ENCODE data around the gene PGAP6. TPM values are rescaled to one million over a fixed set of nuclear protein-coding genes. Genes with fewer than 3 reads are reported as not detected.

Gene PGAP6
- total RNA-seq: 10 to 100 TPM; 32.8 to 53.5 (median 46.3) TPM

GRCh38 chr16:381789-382717 lies at the start of gene PGAP6:
PGAP6 (minus strand) TSS chr16:381978; CDS start chr16:381821, 157 bp downstream.
- DNase-seq (ENCODE audit: extremely low spot score): no peak
- Histone ChIP-seq H3K9me3 (no peaks in the 10 kb centered on the region), H3K4me1 (peaks cover 27 to 58% (median 46%) of the 10 kb centered on the region in 4 donors), H3K27me3 (no peaks in the 10 kb centered on the region), H3K27ac (replicated peaks in 1 of 4) (peak within 1 kb of the TSS; percentile 81 to 91 (median 84)), H3K36me3 (peaks cover 4 to 8% (median 6%) of the 10 kb centered on the region in 4 donors), H3K4me3 (peak within 1 kb of the TSS; percentile 68 to 98 (median 94))
- peak in 1 of 2 donors; percentile 62 for TF ChIP-seq POLR2AphosphoS5 (IDR thresholded peaks at IDR 0.05)
- no peak for TF ChIP-seq EP300 (IDR thresholded peaks at IDR 0.05)
- intact Hi-C loops (cut with DNase I): no loop called here
- 0% methylated on average over 10 of the region's 123 CpGs for WGBS

GRCh38 chr16:430904-431303 lies 49.1 kb upstream of the PGAP6 start:
- intact Hi-C loops (cut with DNase I): no loop called here
- 97% methylated on average over 7 of the region's 7 CpGs for WGBS
- peaks cover 0 to 16% (median 5%) of the 10 kb centered on the region in 4 donors for H3K36me3 ChIP-seq
- no peaks in the 10 kb centered on the region for H3K27me3 ChIP-seq
- H3K4me1 ChIP-seq: peaks cover 14 to 44% (median 39%) of the 10 kb centered on the region in 4 donors
- no peak for DNase-seq (ENCODE audit: extremely low spot score)
- H3K4me3 ChIP-seq: no peak overlapping the region
- H3K27ac ChIP-seq (replicated peaks in 1 of 4): no peak overlapping the region
- no peak for TF ChIP-seq POLR2AphosphoS5 (IDR thresholded peaks at IDR 0.05)
- no peaks in the 10 kb centered on the region for H3K9me3 ChIP-seq

GRCh38 chr16:427250-427649 lies 45.5 kb upstream of the PGAP6 start:
- H3K4me1 ChIP-seq: peaks cover 26 to 70% (median 63%) of the 10 kb centered on the region in 4 donors
- 36% methylated on average over 10 of the region's 10 CpGs for whole genome bisulfite sequencing
- peak overlapping the region in 2 of 4 donors; percentile 91 to 92 for H3K27ac ChIP-seq (replicated peaks in 1 of 4)
- intact Hi-C loops (cut with DNase I): loop anchor here (10.0 kb wide), 1 partner anchor 98 kb away; the partner anchor contains the start of gene CAPN15
- peak overlapping the region; percentile 80 to 87 (median 82) for H3K4me3 ChIP-seq
- peaks cover 0 to 4% (median 0%) of the 10 kb centered on the region in 4 donors for H3K36me3 ChIP-seq
- H3K9me3 ChIP-seq: no peaks in the 10 kb centered on the region
- no peak for TF ChIP-seq POLR2A (IDR thresholded peaks at IDR 0.05; ENCODE audit: low read depth)
- TF ChIP-seq POLR2AphosphoS5 (IDR thresholded peaks at IDR 0.05): no peak
- no peak for TF ChIP-seq CTCF (IDR thresholded peaks at IDR 0.05)
- TF ChIP-seq EP300 (IDR thresholded peaks at IDR 0.05): no peak
- DNase-seq (ENCODE audit: extremely low spot score): no peak
- H3K27me3 ChIP-seq: no peaks in the 10 kb centered on the region

- 10% methylated on average over 8 of the region's 13 CpGs for WGBS
- H3K36me3 ChIP-seq: peaks cover 0 to 4% (median 0%) of the 10 kb centered on the region in 4 donors
- peak overlapping the region; percentile 80 to 87 (median 82) for H3K4me3 ChIP-seq
- peaks cover 26 to 70% (median 63%) of the 10 kb centered on the region in 4 donors for H3K4me1 ChIP-seq
- no peaks in the 10 kb centered on the region for H3K9me3 ChIP-seq
- TF ChIP-seq CTCF (IDR thresholded peaks at IDR 0.05): no peak
- no peak for TF ChIP-seq EP300 (IDR thresholded peaks at IDR 0.05)
- TF ChIP-seq POLR2AphosphoS5 (IDR thresholded peaks at IDR 0.05): no peak
- no peak for TF ChIP-seq POLR2A (IDR thresholded peaks at IDR 0.05; ENCODE audit: low read depth)
- H3K27me3 ChIP-seq: no peaks in the 10 kb centered on the region
- intact Hi-C loops (cut with DNase I): loop anchor here (10.0 kb wide), 1 partner anchor 98 kb away; the partner anchor contains the start of gene CAPN15
- no peak for DNase-seq (ENCODE audit: extremely low spot score)
- H3K27ac ChIP-seq (replicated peaks in 1 of 4): peak overlapping the region in 3 of 4 donors; percentile 91 to 97 (median 92)
Observed at GRCh38 chr16:426906-427249, 45.1 kb upstream of the PGAP6 start.

GRCh38 chr16:426115-426905 lies 44.5 kb upstream of the PGAP6 start:
- intact Hi-C loops (cut with DNase I): loop anchor here (10.0 kb wide), 1 partner anchor 98 kb away; the partner anchor contains the start of gene CAPN15
- Histone ChIP-seq H3K27ac (replicated peaks in 1 of 4) (peak overlapping the region; percentile 91 to 97 (median 94)), H3K4me1 (peaks cover 26 to 70% (median 63%) of the 10 kb centered on the region in 4 donors), H3K4me3 (peak overlapping the region; percentile 80 to 87 (median 82)), H3K27me3 (no peaks in the 10 kb centered on the region), H3K9me3 (no peaks in the 10 kb centered on the region), H3K36me3 (peaks cover 0 to 4% (median 0%) of the 10 kb centered on the region in 4 donors)
- DNase-seq (ENCODE audit: extremely low spot score): no peak
- no peak for TF ChIP-seq EP300 (IDR thresholded peaks at IDR 0.05)
- TF ChIP-seq CTCF (IDR thresholded peaks at IDR 0.05): no peak
- no peak for TF ChIP-seq POLR2A (IDR thresholded peaks at IDR 0.05; ENCODE audit: low read depth)
- 0% methylated on average over 43 of the region's 97 CpGs for WGBS

All from esophagus muscularis mucosa (tissue), 4 donors.